Bronchial epithelial cell (primary cell): ENCODE measurements around the gene CASP4. TPM values are rescaled to one million over a fixed set of nuclear protein-coding genes. Genes with fewer than 3 reads are reported as not detected.

Source experiments
- DNase-seq: peaks from one replicate; pipeline ENCODE4 v3.0.0-alpha.2; 2010; ENCODE audit warnings: low read depth
- FAIRE-seq: peaks from 2 replicates; lab custom pipeline; 2011; peaks lifted over from hg19 to GRCh38; lab: Jason Lieb, UNC
- H3K27me3 ChIP-seq: 2 replicates; pipeline ENCODE4 v1.5.1; 2011; ENCODE audit warnings: low read length; ENCODE audit not compliant: control insufficient read depth, insufficient read depth
- H3K36me3 ChIP-seq: 2 replicates; pipeline ENCODE4 v1.5.1; 2011; ENCODE audit warnings: low read length; ENCODE audit not compliant: control insufficient read depth, insufficient read depth
- H3K4me3 ChIP-seq: 2 replicates; pipeline ENCODE4 v1.5.1; 2011; ENCODE audit warnings: mild to moderate bottlenecking, low read depth, low read length, control low read depth
- total RNA-seq: library from RNA; depleted of rRNA; stranded (reverse); fragments of >200 nt; gene quantifications from 2 replicates; pipeline ENCODE4 v1.2.1, GENCODE V29; 2014
- TF ChIP-seq, protein P1 (sequence below): IDR thresholded peaks from 2 replicates; pipeline ENCODE4 v1.5.1; 2011; ENCODE audit warnings: mild to moderate bottlenecking, moderate library complexity, low read length, control low read depth, inconsistent platforms; ENCODE audit not compliant: insufficient read depth, severe bottlenecking

CASP4 gene
- 172 and 250 TPM in 2 replicates for total RNA-seq

DNA sequence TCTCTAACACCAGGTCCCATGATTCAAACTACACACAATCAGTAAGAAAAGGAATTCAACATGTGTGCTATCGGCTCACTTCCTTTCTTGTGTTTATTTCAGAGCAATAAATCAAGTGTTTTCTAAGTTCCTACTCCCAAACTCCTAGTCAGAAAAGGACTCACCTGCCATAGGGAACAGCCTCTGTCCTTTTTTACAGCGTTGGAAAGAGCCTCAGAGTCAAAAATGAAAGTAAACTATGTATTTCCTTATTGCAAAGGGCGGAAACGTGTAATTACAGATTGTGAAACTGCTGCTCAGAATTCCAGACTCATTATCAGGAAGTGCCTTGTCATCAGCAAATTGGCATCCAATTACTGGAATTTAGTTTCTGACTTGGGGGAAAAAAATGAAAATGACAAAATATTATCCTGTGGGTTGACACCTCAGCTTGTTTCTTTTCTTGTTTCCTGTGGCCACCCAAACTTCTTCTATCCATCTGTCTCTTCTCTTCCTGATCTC, at the start of gene CASP4:
Gene CASP4 (minus strand): TSS at position 220 of the 501 bp plus-strand sequence. CDS start 49 bp downstream, at position 171.
- Histone ChIP-seq H3K36me3 (no peaks in the 10 kb centered on the region), H3K27me3 (no peaks in the 10 kb centered on the region), H3K4me3 (peak within 1 kb of the TSS; percentile 52)
- peak; percentile 93 for DNase-seq
- FAIRE-seq, result no peak
- TF ChIP-seq, protein P1, sequence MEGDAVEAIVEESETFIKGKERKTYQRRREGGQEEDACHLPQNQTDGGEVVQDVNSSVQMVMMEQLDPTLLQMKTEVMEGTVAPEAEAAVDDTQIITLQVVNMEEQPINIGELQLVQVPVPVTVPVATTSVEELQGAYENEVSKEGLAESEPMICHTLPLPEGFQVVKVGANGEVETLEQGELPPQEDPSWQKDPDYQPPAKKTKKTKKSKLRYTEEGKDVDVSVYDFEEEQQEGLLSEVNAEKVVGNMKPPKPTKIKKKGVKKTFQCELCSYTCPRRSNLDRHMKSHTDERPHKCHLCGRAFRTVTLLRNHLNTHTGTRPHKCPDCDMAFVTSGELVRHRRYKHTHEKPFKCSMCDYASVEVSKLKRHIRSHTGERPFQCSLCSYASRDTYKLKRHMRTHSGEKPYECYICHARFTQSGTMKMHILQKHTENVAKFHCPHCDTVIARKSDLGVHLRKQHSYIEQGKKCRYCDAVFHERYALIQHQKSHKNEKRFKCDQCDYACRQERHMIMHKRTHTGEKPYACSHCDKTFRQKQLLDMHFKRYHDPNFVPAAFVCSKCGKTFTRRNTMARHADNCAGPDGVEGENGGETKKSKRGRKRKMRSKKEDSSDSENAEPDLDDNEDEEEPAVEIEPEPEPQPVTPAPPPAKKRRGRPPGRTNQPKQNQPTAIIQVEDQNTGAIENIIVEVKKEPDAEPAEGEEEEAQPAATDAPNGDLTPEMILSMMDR, result no peak

- no peaks in the 10 kb centered on the region for H3K36me3 ChIP-seq
- no peak overlapping the region for H3K4me3 ChIP-seq
- FAIRE-seq (no peak), DNase-seq (no peak)
- TF ChIP-seq, protein P1, result no peak
- no peaks in the 10 kb centered on the region for H3K27me3 ChIP-seq
These were observed 39.1 kb upstream of the CASP4 start for GRCh38 chr11:105007463-105007862.

GRCh38 chr11:105005451-105005845, 37.1 kb upstream of the CASP4 start:
- no peak for DNase-seq
- FAIRE-seq, result no peak
- Histone ChIP-seq H3K27me3 (no peaks in the 10 kb centered on the region), H3K36me3 (no peaks in the 10 kb centered on the region), H3K4me3 (no peak overlapping the region)
- TF ChIP-seq, protein P1, result no peak

GRCh38 chr11:105004021-105004420, 35.6 kb upstream of the CASP4 start:
- no peak for FAIRE-seq
- DNase-seq, result no peak
- Histone ChIP-seq H3K36me3 (no peaks in the 10 kb centered on the region), H3K27me3 (no peaks in the 10 kb centered on the region), H3K4me3 (no peak overlapping the region)
- TF ChIP-seq, protein P1, result no peak

- no peaks in the 10 kb centered on the region for H3K36me3 ChIP-seq
- TF ChIP-seq, protein P1, result no peak
- H3K4me3 ChIP-seq, result no peak overlapping the region
- FAIRE-seq, result no peak
- DNase-seq, result no peak
- H3K27me3 ChIP-seq, result peaks cover 2% of the 10 kb centered on the region
These were observed 34.8 kb upstream of the CASP4 start for GRCh38 chr11:105003151-105003550.

- Histone ChIP-seq H3K36me3 (no peaks in the 10 kb centered on the region), H3K4me3 (no peak overlapping the region), H3K27me3 (peaks cover 2% of the 10 kb centered on the region)
- TF ChIP-seq, protein P1, result peak; percentile 54
- FAIRE-seq, result no peak
- no peak for DNase-seq
These were observed 32.4 kb upstream of the CASP4 start for GRCh38 chr11:105000797-105001196.
